Upper lobe of left lung (tissue), 6 donors: ENCODE measurements around the gene PTPRK. TPM values are rescaled to one million over a fixed set of nuclear protein-coding genes. Genes with fewer than 3 reads are reported as not detected.

Experiments used
- ATAC-seq, 2 donors: fragments of 200-7000 bp; cut with Tn5 transposase; one replicate each; pipeline ENCODE4 v1.9.1; 2022; ENCODE audit warnings: mild to moderate bottlenecking in 2 of 2, moderate library complexity in 2 of 2; ENCODE audit not compliant: low FRiP score in 2 of 2
- DNase-seq, 2 donors: peaks; one replicate each; pipeline ENCODE4 v3.0.0-alpha.2; 2019 to 2020
- H3K27ac ChIP-seq, 4 donors: fragments of 200-600 bp; sonication (generic); one replicate each; pipeline ENCODE4 v1.5.1; 2016 to 2019
- H3K27me3 ChIP-seq, 4 donors: fragments of 200-600 bp; sonication (generic); one replicate each; pipeline ENCODE4 v1.5.1; 2017 to 2019
- H3K36me3 ChIP-seq, 4 donors: fragments of 200-600 bp; sonication (generic); one replicate each; pipeline ENCODE4 v1.5.1; 2016 to 2019
- H3K4me1 ChIP-seq, 4 donors: fragments of 200-600 bp; sonication (generic); one replicate each; pipeline ENCODE4 v1.5.1; 2018 to 2019
- H3K4me3 ChIP-seq, 4 donors: fragments of 200-600 bp; sonication (generic); one replicate each; pipeline ENCODE4 v1.5.1; 2017 to 2019; ENCODE audit warnings: mild to moderate bottlenecking in 2 of 4, moderate library complexity in 1 of 4
- H3K9me3 ChIP-seq, 4 donors: fragments of 200-600 bp; sonication (generic); one replicate each; pipeline ENCODE4 v1.5.1; 2018 to 2019
- EP300 ChIP-seq, 4 donors: sonication (generic); formaldehyde crosslinking; IDR thresholded peaks; one replicate each; pipeline ENCODE4 v1.5.1; 2017; ENCODE audit warnings: antibody characterized with exemption in 4 of 4, control low read depth in 2 of 4
- POLR2A ChIP-seq, 4 donors: fragments of 450-650 bp; IDR thresholded peaks; one replicate each; pipeline ENCODE4 v1.5.1; 2016 to 2017; ENCODE audit warnings: antibody characterized with exemption in 4 of 4, mild to moderate bottlenecking in 2 of 4
- POLR2AphosphoS5 ChIP-seq, 2 donors: sonication (generic); formaldehyde crosslinking; IDR thresholded peaks; one replicate each; pipeline ENCODE4 v1.5.1; 2017; ENCODE audit warnings: antibody characterized with exemption in 2 of 2
- WGBS, 2 donors: methylation state at CpG; one replicate each; pipeline ENCODE4 v1.1.5; 2017 to 2018; 5-methylcytosine and 5-hydroxymethylcytosine counted together
- total RNA-seq, 6 donors: library from RNA; depleted of rRNA in 4 of 6; stranded (reverse); fragments of >200 nt in 4 of 6; gene quantifications; one replicate each; pipeline versions ENCODE4 v1.1.0 to v1.2.1, GENCODE V29; 2016 to 2021
- TF ChIP-seq, protein P1 (sequence below), 6 experiments: fragments of 450-650 bp in 4 of 6; fragments of 200-600 bp in 2 of 6; sonication (generic) in 2 of 6; IDR thresholded peaks; one replicate each; pipeline ENCODE4 v1.5.1; 2016 to 2019; ENCODE audit warnings: antibody characterized with exemption in 6 of 6
- donor health status: DM: no; HTN: no; CAD: no; lungs with moderate emphysema.
- donor health status: DM: no; HTN: yes; CAD: no; lungs with severe emphysema.

Gene PTPRK
- total RNA-seq, 6 donors from 2014 or later, result 42.7 to 97.4 (median 65.2) TPM

DNA sequence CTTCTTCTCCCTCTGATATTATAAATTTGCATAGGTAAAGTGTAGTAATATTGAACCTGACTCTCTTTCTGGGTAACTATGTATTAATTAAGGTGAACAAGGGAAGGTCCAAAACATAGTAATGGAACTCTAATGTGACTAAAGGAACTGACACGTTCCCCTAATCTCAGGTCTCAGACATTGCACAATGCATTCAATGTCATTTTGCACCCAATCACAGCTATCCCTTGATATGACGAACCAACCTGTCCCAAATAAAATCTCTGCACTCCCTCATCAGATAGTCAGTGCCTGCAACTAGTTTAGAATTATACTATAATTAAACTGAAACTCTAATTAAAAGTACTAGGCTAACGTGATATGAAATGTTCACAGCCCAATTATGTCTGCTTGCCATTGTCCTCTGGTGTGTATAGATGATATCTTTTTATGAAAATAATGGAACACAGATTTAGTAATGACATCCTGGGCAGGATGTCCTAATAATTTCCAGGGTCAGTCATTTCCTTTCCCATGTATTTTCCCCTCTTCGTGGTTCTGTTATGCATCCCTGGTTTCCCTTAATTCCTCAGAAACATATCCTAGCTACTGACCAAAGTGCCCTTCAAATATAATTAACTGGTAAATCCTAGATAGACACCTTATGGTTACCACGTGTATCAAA, 36.8 kb downstream of the PTPRK start:
- Histone ChIP-seq H3K27me3 (no peaks in the 10 kb centered on the region), H3K27ac (peak overlapping the region in 2 of 4 donors; percentile 33 to 67), H3K36me3 (no peaks in the 10 kb centered on the region), H3K9me3 (no peaks in the 10 kb centered on the region), H3K4me3 (no peak overlapping the region), H3K4me1 (peaks cover 0 to 15% (median 12%) of the 10 kb centered on the region in 4 donors)
- WGBS, 2 donors, result 61 to 67% methylated on average over 5 of the region's 5 CpGs
- no peak for DNase-seq
- no peak for TF ChIP-seq POLR2A (IDR thresholded peaks at IDR 0.05)
- no peak for ATAC-seq

GRCh38 chr6:128482642-128483041, 37.8 kb downstream of the PTPRK start:
- 70 to 77% methylated on average over 3 of the region's 3 CpGs for WGBS, 2 donors
- TF ChIP-seq EP300 (IDR thresholded peaks at IDR 0.05), result peak in 1 of 4 donors; percentile 30
- TF ChIP-seq, protein P1, sequence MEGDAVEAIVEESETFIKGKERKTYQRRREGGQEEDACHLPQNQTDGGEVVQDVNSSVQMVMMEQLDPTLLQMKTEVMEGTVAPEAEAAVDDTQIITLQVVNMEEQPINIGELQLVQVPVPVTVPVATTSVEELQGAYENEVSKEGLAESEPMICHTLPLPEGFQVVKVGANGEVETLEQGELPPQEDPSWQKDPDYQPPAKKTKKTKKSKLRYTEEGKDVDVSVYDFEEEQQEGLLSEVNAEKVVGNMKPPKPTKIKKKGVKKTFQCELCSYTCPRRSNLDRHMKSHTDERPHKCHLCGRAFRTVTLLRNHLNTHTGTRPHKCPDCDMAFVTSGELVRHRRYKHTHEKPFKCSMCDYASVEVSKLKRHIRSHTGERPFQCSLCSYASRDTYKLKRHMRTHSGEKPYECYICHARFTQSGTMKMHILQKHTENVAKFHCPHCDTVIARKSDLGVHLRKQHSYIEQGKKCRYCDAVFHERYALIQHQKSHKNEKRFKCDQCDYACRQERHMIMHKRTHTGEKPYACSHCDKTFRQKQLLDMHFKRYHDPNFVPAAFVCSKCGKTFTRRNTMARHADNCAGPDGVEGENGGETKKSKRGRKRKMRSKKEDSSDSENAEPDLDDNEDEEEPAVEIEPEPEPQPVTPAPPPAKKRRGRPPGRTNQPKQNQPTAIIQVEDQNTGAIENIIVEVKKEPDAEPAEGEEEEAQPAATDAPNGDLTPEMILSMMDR (IDR thresholded peaks at IDR 0.05), result no peak
- DNase-seq, result no peak

GRCh38 chr6:128479991-128480390, 40.4 kb downstream of the PTPRK start:
- no peaks in the 10 kb centered on the region for H3K27me3 ChIP-seq
- WGBS, 2 donors, result 76 to 93% methylated on average over 4 of the region's 4 CpGs

More at GRCh38 chr6:128482642-128483041, 37.8 kb downstream of the PTPRK start:
- Histone ChIP-seq H3K9me3 (no peaks in the 10 kb centered on the region), H3K36me3 (no peaks in the 10 kb centered on the region), H3K4me1 (peaks cover 5 to 18% (median 14%) of the 10 kb centered on the region in 4 donors), H3K27ac (peak overlapping the region in 2 of 4 donors; percentile 30 to 67), H3K27me3 (no peaks in the 10 kb centered on the region), H3K4me3 (no peak overlapping the region)
- ATAC-seq, result no peak

GRCh38 chr6:128479048-128479666, 41.2 kb downstream of the PTPRK start:
- peak overlapping the region in 2 of 4 donors; percentile 41 for H3K4me3 ChIP-seq
- H3K4me1 ChIP-seq, result peaks cover 5 to 18% (median 10%) of the 10 kb centered on the region in 4 donors
- DNase-seq, result no peak
- WGBS, 2 donors, result 94 to 100% methylated on average over 2 of the region's 2 CpGs
- TF ChIP-seq EP300 (IDR thresholded peaks at IDR 0.05) (no peak), POLR2A (IDR thresholded peaks at IDR 0.05) (no peak), POLR2AphosphoS5 (IDR thresholded peaks at IDR 0.05) (no peak)
- TF ChIP-seq, protein P1 (IDR thresholded peaks at IDR 0.05), result no peak
- no peaks in the 10 kb centered on the region for H3K9me3 ChIP-seq
- no peak for ATAC-seq
- H3K27me3 ChIP-seq, result no peaks in the 10 kb centered on the region
- no peaks in the 10 kb centered on the region for H3K36me3 ChIP-seq
- H3K27ac ChIP-seq, result peak overlapping the region; percentile 45 to 67 (median 58)

More at GRCh38 chr6:128479991-128480390, 40.4 kb downstream of the PTPRK start:
- H3K9me3 ChIP-seq, result no peaks in the 10 kb centered on the region
- H3K36me3 ChIP-seq, result no peaks in the 10 kb centered on the region
- H3K27ac ChIP-seq, result peak overlapping the region in 1 of 4 donors; percentile 28
- TF ChIP-seq POLR2AphosphoS5 (IDR thresholded peaks at IDR 0.05), result no peak
- TF ChIP-seq, protein P1 (IDR thresholded peaks at IDR 0.05), result no peak
- TF ChIP-seq EP300 (IDR thresholded peaks at IDR 0.05), result no peak
- no peak for TF ChIP-seq POLR2A (IDR thresholded peaks at IDR 0.05)
- DNase-seq, result no peak
- H3K4me1 ChIP-seq, result peaks cover 5 to 18% (median 10%) of the 10 kb centered on the region in 4 donors
- ATAC-seq, result no peak
- no peak overlapping the region for H3K4me3 ChIP-seq

DNA sequence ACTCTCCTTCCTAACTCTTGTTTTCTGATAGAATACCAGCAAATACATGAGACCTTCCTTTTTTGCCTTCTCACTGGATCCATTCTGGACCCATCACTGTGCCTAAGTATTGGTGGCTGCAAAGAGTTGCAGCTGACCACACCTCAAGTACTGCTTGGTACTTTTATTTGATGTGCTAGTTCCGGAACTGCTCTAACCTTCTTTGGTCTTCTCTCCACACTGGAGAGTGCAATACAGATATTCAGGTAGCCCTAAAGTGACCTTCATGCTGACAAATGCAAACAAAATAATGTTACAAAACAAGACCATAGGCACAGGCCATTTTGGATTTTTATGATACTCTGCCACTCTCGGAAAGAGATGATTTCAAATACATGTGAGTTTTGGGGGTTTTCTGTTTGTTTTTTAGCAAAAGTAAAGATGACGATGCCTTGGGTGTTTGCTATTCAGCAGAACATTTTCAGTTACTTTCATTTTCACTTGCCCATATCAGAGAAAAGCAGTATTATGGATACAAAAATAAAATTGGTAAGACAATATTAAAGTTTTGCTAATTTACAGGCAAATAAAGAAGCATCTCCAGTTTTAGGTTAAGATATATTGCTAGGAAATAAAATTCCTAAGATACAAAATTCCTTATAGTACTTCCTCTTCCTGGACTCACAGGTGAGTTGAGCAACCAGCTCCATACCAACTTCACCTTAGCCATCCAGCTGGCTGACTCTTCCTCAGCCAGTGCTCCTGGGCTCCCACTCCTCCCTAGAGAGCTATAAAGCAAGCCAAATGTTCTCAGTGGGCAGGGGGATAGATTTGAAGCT, 42.0 kb downstream of the PTPRK start:
- Histone ChIP-seq H3K4me3 (peak overlapping the region in 3 of 4 donors; percentile 21 to 41 (median 41)), H3K36me3 (no peaks in the 10 kb centered on the region), H3K27ac (peak overlapping the region; percentile 45 to 67 (median 58)), H3K9me3 (no peaks in the 10 kb centered on the region), H3K4me1 (peaks cover 5 to 18% (median 11%) of the 10 kb centered on the region in 4 donors), H3K27me3 (no peaks in the 10 kb centered on the region)
- TF ChIP-seq EP300 (IDR thresholded peaks at IDR 0.05) (no peak), POLR2A (IDR thresholded peaks at IDR 0.05) (no peak), POLR2AphosphoS5 (IDR thresholded peaks at IDR 0.05) (no peak)
- TF ChIP-seq, protein P1 (IDR thresholded peaks at IDR 0.05), result no peak
- DNase-seq (no peak), ATAC-seq (peak in 1 of 2 donors; percentile 30)
- WGBS, 2 donors, result 47 to 48% methylated on average over 3 of the region's 3 CpGs
